HTR-8/SVneo (cell line): ENCODE results near the gene RAB43.

Source experiments
- DNase-seq: peaks from one replicate; pipeline ENCODE4 v3.0.0; 2011; ENCODE audit warnings: low spot score, mixed read lengths; ENCODE audit not compliant: insufficient read length
- FAIRE-seq: peaks from 2 replicates; lab custom pipeline; 2011; peaks lifted over from hg19 to GRCh38; lab: Jason Lieb, UNC

RAB43 gene

DNA sequence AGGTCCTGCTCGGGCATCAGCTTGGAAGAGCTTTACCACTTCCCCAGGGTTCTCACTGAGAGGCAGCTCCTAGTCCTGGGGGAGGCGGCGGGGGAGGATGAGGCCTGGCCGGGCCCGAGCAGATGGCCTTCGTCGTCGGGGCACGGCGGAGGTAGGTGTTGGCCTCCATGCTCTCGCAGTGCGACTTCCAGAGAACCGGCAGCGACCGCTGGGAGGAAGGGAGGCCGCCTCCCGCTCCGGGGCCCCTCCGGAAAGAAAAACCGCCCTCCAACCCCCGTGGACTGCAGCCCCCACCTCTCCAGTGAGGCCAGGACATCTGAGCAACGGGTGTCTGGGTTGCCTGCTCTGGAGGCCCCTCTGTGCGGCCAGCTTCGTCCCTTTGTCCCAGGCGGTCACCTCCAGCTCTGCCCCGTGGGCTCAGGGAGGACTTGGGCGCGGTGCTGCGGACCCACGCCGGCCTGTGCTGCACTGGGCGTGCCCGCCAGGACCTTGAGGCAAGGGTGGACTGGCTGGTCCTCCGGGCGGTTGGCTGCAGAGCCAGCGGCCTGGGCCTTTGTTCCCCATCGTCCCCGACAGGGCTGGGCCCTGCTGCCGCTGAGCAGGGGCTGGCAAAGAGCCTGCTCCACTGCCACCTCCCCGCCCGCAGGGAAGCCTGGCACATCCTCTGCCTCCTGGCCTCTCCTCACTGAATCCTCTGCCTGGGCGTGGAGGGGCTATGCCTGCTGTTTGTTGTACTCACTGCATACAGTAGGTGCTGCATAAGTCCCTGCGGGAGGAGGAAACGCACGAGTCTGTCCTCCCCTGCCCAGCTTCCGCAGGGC, 74.7 kb downstream of the RAB43 start:
- FAIRE-seq: no peak
- DNase-seq: no peak

DNA sequence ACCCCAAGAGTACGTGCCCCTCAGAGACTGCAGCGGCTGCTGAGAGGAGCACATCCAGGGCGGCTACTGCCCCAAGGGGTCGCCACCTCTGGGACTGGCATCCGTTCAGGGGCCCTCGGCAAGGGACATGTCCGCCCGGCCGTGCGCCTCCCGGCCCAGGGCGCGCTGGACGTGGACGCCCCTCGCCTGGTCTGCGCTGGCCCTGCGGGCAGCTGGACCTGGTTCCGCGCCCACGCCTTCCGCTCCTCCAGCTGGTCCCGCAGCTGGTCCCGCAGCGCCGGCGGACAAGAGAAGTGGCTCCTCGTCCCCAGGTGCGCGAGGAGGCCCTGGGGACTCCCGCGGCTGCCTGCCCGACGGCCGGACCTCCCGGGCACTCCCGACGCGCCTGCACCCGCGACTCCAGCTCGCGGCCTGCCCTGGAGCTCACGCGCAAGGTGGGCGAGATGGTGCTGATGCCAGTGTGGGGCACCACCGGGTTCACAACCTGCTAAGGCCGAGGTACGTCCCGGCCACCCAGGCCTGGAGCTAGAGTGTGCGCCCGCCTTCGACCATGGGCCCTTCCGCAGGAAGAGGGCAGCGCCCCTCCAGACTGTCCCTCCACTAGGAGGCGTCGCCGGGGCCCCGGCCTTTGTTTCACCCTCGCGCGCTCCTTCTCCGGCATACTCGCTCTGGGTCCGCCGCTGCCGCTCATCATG, 75.4 kb downstream of the RAB43 start:
- no peak for DNase-seq
- FAIRE-seq: no peak

DNA sequence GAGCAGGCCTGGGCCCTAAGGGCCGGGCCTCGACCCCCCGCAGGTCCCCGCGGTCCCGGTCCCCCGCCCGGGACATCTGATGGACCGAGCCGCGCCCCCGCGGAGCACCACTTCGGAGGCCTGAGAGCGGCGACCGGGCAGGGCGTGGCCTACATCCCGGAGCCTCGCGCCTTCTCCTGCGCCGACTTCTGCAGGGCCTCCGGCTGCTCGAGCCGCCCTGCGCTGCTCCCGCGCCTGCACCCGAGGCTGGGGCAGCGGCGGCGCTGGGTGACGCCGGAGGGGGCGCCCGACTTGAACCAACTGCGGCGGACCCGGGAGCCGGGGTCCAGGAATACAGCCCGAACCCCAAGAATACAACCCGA, 75.9 kb downstream of the RAB43 start:
- DNase-seq: no peak
- no peak for FAIRE-seq

DNA sequence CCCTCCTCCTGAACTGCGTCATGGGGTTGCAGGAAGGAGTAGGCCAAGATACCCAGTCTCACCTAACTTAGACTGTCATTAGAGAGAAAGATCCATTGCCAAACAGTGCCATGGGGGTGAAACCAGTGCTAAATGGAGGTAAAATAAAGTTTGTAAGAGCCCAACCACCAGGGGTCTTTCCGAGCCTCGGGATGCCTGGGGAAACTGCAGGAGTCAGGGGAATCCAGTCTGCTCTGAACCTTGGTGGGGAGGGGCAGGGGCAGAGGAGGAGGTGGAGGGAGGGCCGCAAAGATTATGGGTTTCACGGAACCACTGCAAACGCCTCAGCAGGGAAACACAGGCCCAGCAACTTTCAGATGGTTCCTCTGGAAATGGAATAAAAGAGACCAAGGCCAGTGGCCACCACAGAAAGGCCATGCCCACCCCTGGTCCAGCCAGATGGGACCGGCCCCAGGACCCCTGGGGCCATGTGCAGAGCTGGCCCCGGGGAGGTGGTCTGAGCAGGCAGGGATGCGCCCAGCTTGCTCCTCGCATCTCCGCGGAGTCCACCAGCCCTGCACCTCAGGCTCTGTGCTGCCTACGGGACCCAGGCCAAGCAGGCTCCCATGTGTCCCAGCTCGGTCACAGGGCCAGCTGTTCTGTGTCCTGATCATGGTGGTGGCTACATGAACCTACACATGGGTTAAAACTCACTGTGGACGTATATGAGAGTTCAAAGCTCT, 80.9 kb downstream of the RAB43 start:
- no peak for DNase-seq
- no peak for FAIRE-seq

DNA sequence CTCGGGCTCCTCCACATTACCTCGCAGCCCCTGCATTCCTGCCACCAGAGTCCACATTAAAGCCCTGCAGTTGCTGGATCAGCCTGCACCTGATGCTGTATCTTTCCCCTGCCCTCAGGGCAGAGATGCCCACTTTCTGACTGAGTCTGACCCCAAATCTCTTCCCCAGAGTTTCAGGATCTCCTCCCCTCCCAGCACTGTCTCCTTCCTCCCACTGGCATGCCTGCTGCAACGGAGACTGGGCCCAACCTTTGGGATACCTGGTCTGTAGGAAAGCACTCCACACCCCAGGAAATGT, 81.6 kb downstream of the RAB43 start:
- FAIRE-seq: no peak
- no peak for DNase-seq

DNA sequence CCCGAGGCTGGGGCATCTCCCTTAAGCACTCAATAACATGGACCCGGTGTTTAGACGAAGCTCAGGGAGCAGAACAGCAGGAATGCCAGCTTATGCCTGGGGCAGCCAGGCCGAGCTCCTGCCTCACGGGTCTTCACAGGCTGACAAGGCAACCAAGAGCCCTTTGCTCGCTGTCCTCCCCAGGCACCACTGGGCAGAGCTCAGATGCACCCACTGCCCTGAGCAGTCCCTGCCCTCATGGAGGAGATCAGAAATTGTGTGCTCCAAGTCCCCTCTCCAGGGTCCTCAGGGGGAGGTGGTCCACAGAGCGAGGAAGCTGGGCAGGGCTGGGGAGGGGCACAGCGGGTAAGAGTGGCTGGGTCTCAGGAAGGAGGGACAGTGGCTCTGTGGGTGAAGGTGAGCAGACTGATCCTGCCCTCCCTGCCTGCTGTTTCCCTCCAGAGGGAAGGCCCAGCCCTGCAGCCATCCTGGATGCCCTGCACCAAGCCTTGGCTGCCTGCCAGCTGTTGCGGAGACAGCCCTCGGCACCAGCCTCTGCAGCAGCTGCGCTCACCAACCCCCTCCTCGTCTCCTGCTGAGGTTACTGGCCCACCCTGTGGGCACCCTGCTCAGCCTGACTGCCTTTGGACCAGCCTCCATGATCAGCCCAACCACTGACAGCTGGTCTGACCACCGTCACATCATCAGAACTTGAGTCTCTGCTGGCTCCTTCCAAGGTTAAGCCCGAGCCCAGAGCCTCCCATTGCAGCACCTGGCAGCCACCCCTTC, 82.1 kb downstream of the RAB43 start:
- DNase-seq (no peak), FAIRE-seq (no peak)

DNA sequence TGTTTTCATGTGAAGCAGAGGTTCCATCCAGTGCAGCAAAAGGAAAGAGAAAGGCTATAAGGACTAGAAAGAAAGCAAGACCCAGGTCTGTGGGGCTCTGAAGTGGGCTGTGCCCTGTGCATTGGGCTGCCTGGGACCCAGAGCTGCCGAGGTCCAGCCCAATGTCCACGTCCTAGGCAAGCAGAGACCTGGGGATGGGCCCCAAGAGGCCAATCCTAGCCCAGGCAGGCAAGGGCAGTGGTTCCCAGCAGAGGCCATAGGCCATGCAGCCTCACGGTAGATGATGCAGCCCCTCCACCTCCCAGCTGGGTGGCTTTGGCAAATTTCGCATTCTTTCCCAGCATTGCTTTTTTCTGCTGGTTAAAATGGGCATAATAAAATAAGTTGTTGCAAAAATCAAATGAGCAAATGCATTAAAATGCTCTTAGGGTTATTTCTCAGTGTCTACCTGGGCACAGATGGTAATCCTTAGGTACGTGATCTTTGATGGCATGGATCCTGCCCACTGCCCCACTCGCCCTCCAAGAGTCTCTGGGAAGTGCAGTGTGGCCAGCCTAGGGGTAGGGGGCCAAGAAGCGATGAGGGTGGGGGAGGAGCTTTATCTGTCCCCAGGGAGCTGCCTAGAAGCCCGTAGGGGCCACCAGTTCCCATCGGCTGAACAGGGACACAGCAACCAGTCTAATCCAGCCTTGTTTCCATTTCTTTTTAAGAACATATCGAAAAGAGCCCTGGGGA, 83.3 kb downstream of the RAB43 start:
- FAIRE-seq (no peak), DNase-seq (no peak)
